MCF 10A (cell line): ENCODE data around the gene ATP6V1E1. TPM values are rescaled to one million over a fixed set of nuclear protein-coding genes. Genes with fewer than 3 reads are reported as not detected.

Experiments
- BruUV-seq: library from RNA; stranded (reverse); fragments of 400-500 nt; replicated peaks from 2 replicates; lab custom pipeline; 2021; lab: Mats Ljungman, UMichigan
- CTCF ChIA-PET: fragments of 300-600 bp; sonication (Branson Sonifier 250); formaldehyde crosslinking; extraction: SDS; loops from one replicate; lab custom pipeline; 2021; ENCODE audit warnings: antibody characterized with exemption, inconsistent platforms; lab: Yijun Ruan, JAX
- POLR2A ChIA-PET: fragments of 300-600, 350-650 bp; sonication (Branson Sonifier 250); formaldehyde crosslinking; extraction: SDS; loops from one replicate; lab custom pipeline; 2020; ENCODE audit warnings: antibody characterized with exemption, inconsistent platforms; lab: Yijun Ruan, JAX
- DNase-seq: peaks from one replicate; pipeline ENCODE4 v3.0.0-alpha.2; 2018; ENCODE audit not compliant: unreplicated experiment
- H3K27ac Mint-ChIP-seq: one replicate; pipeline ENCODE4 v1.8.0; 2022; ENCODE audit warnings: mild to moderate bottlenecking, low read depth, mixed read lengths; ENCODE audit not compliant: unreplicated experiment
- H3K27me3 Mint-ChIP-seq: one replicate; pipeline ENCODE4 v1.8.0; 2022; ENCODE audit warnings: mixed read lengths; ENCODE audit not compliant: insufficient read depth, unreplicated experiment
- H3K36me3 Mint-ChIP-seq: one replicate; pipeline ENCODE4 v1.8.0; 2022; ENCODE audit warnings: mild to moderate bottlenecking, moderate library complexity, mixed read lengths; ENCODE audit not compliant: insufficient read depth, unreplicated experiment
- H3K4me1 Mint-ChIP-seq: one replicate; pipeline ENCODE4 v1.8.0; 2022; ENCODE audit warnings: mixed read lengths; ENCODE audit not compliant: insufficient read depth, unreplicated experiment
- H3K4me3 Mint-ChIP-seq: one replicate; pipeline ENCODE4 v1.8.0; 2022; ENCODE audit warnings: mild to moderate bottlenecking, moderate library complexity, mixed read lengths; ENCODE audit not compliant: unreplicated experiment
- H3K9me3 Mint-ChIP-seq: one replicate; pipeline ENCODE4 v1.8.0; 2022; ENCODE audit warnings: mixed read lengths; ENCODE audit not compliant: unreplicated experiment
- intact Hi-C: fragments of 100-400 bp; cut with micrococcal nuclease; formaldehyde crosslinking; loops from 2 replicates; pipeline ENCODE4 v1.14.1; 2022
- total RNA-seq: library from RNA; stranded (reverse); gene quantifications from 2 replicates; pipeline ENCODE4 v1.2.3, GENCODE V29; 2022
- TF ChIP-seq, protein P1 (sequence below): fragments of 200-600 bp; IDR thresholded peaks from one replicate; pipeline ENCODE4 v1.8.0; 2022; ENCODE audit warnings: antibody characterized with exemption, mild to moderate bottlenecking; ENCODE audit not compliant: unreplicated experiment

The ATP6V1E1 gene
- total RNA-seq, 1 experiment from 2014 or later = 86.4 TPM

- no peaks in the 10 kb centered on the region for H3K36me3 Mint-ChIP-seq
- H3K27me3 Mint-ChIP-seq = no peaks in the 10 kb centered on the region
- ChIA-PET POLR2A (interaction anchor here (1.4 kb wide), 1 partner anchor 16 kb away, joined by 3 read pairs; no protein-coding TSS in a partner anchor), CTCF (interaction anchor here (0.6 kb wide), 1 partner anchor 441 kb away, joined by 3 read pairs; no protein-coding TSS in a partner anchor)
- intact Hi-C loops = no loop called here
- no peak overlapping the region for H3K4me3 Mint-ChIP-seq
- TF ChIP-seq, protein P1, sequence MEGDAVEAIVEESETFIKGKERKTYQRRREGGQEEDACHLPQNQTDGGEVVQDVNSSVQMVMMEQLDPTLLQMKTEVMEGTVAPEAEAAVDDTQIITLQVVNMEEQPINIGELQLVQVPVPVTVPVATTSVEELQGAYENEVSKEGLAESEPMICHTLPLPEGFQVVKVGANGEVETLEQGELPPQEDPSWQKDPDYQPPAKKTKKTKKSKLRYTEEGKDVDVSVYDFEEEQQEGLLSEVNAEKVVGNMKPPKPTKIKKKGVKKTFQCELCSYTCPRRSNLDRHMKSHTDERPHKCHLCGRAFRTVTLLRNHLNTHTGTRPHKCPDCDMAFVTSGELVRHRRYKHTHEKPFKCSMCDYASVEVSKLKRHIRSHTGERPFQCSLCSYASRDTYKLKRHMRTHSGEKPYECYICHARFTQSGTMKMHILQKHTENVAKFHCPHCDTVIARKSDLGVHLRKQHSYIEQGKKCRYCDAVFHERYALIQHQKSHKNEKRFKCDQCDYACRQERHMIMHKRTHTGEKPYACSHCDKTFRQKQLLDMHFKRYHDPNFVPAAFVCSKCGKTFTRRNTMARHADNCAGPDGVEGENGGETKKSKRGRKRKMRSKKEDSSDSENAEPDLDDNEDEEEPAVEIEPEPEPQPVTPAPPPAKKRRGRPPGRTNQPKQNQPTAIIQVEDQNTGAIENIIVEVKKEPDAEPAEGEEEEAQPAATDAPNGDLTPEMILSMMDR = no peak
- BruUV-seq = no TSS peak
- H3K9me3 Mint-ChIP-seq = no peaks in the 10 kb centered on the region
- peak overlapping the region; percentile 94 for H3K27ac Mint-ChIP-seq
- no peak for DNase-seq
- H3K4me1 Mint-ChIP-seq = peaks cover 25% of the 10 kb centered on the region
Measured at GRCh38 chr22:17575151-17575550, 53.4 kb downstream of the ATP6V1E1 start.

GRCh38 chr22:17570851-17571631, 57.5 kb downstream of the ATP6V1E1 start:
- no peaks in the 10 kb centered on the region for H3K9me3 Mint-ChIP-seq
- H3K27ac Mint-ChIP-seq = peak overlapping the region; percentile 89
- peaks cover 35% of the 10 kb centered on the region for H3K4me1 Mint-ChIP-seq
- CTCF ChIA-PET = interaction anchor here (0.5 to 4.8 kb wide), 5 partner anchors 12 to 63 kb away, joined by 3 to 33 read pairs (median 3); no protein-coding TSS in a partner anchor
- intact Hi-C loops = no loop called here
- no peaks in the 10 kb centered on the region for H3K27me3 Mint-ChIP-seq
- TF ChIP-seq, protein P1 = no peak
- BruUV-seq = TSS peak; percentile 83
- POLR2A ChIA-PET = interaction anchor here (0.6 to 2.7 kb wide), 16 partner anchors 9 to 1437 kb away, joined by 3 to 14 read pairs (median 4); partner anchors contain the start of gene ATP6V1E1
- peak; percentile 98 for DNase-seq
- peak overlapping the region; percentile 67 for H3K4me3 Mint-ChIP-seq
- no peaks in the 10 kb centered on the region for H3K36me3 Mint-ChIP-seq

GRCh38 chr22:17569971-17570511, 58.5 kb downstream of the ATP6V1E1 start:
- no peak overlapping the region for H3K4me3 Mint-ChIP-seq
- intact Hi-C loops = no loop called here

More at GRCh38 chr22:17569971-17570511, 58.5 kb downstream of the ATP6V1E1 start:
- CTCF ChIA-PET = interaction anchor here (0.6 to 4.8 kb wide), 5 partner anchors 8 to 64 kb away, joined by 3 to 33 read pairs (median 5); no protein-coding TSS in a partner anchor
- Mint-ChIP-seq H3K9me3 (no peaks in the 10 kb centered on the region), H3K27me3 (no peaks in the 10 kb centered on the region), H3K27ac (peak overlapping the region; percentile 89), H3K36me3 (no peaks in the 10 kb centered on the region), H3K4me1 (peaks cover 28% of the 10 kb centered on the region)
- peak; percentile 71 for DNase-seq
- BruUV-seq = TSS peak; percentile 58
- POLR2A ChIA-PET = interaction anchor here (0.7 to 2.7 kb wide), 6 partner anchors 11 to 221 kb away, joined by 3 to 14 read pairs (median 4); partner anchors contain the start of gene ATP6V1E1
- TF ChIP-seq, protein P1 = no peak
